ENCODE data around the gene SYNJ2BP.

DNA sequence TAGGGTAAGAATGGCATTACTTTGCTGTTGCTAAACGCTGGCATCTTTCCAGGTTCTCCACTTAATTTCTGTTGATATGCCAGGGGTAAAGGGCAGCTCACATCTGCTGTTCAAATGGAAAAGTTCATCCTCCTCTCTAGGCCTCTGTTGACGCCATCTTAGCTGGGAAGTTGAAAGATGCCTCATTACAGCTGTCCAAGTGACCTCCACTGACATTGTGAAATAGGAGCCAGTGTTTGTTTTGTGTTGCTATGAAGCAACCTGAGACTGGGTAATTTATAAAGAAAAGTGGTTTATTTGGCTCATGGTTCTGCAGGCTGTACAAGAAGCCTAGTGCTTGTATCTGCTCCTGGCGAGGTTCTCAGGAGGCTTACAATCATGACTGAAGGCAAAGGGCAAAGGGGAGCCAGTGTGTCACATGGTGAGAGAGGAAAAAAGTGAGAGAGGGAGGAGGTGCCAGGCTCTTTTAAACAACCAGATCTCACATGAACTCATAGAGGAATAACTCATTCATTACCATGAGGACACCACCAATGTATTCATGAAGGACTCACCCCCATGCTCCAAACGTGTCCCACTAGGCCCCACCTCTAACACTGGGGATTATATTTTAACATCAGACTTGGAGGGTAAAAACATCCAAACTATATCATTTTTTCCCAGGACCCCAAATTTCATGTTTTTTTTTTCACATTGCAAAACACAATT, 31.9 kb upstream of the SYNJ2BP start:
- TF ChIP-seq RARB (CRISPR knock-in tag; IDR thresholded peaks at IDR 0.05) (no peak), SNAI2 (CRISPR knock-in tag; IDR thresholded peaks at IDR 0.05) (no peak), ZNF70 (CRISPR knock-in tag; IDR thresholded peaks at IDR 0.05) (no peak), ZFP30 (CRISPR knock-in tag; IDR thresholded peaks at IDR 0.05) (no peak), ZFP3 (CRISPR knock-in tag; IDR thresholded peaks at IDR 0.05) (no peak), ZNF8 (CRISPR knock-in tag; IDR thresholded peaks at IDR 0.05) (no peak)
- TF ChIP-seq, protein P1, sequence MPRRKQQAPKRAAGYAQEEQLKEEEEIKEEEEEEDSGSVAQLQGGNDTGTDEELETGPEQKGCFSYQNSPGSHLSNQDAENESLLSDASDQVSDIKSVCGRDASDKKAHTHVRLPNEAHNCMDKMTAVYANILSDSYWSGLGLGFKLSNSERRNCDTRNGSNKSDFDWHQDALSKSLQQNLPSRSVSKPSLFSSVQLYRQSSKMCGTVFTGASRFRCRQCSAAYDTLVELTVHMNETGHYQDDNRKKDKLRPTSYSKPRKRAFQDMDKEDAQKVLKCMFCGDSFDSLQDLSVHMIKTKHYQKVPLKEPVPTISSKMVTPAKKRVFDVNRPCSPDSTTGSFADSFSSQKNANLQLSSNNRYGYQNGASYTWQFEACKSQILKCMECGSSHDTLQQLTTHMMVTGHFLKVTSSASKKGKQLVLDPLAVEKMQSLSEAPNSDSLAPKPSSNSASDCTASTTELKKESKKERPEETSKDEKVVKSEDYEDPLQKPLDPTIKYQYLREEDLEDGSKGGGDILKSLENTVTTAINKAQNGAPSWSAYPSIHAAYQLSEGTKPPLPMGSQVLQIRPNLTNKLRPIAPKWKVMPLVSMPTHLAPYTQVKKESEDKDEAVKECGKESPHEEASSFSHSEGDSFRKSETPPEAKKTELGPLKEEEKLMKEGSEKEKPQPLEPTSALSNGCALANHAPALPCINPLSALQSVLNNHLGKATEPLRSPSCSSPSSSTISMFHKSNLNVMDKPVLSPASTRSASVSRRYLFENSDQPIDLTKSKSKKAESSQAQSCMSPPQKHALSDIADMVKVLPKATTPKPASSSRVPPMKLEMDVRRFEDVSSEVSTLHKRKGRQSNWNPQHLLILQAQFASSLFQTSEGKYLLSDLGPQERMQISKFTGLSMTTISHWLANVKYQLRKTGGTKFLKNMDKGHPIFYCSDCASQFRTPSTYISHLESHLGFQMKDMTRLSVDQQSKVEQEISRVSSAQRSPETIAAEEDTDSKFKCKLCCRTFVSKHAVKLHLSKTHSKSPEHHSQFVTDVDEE (CRISPR knock-in tag; IDR thresholded peaks at IDR 0.05), result no peak
- TF ChIP-seq, protein P2, sequence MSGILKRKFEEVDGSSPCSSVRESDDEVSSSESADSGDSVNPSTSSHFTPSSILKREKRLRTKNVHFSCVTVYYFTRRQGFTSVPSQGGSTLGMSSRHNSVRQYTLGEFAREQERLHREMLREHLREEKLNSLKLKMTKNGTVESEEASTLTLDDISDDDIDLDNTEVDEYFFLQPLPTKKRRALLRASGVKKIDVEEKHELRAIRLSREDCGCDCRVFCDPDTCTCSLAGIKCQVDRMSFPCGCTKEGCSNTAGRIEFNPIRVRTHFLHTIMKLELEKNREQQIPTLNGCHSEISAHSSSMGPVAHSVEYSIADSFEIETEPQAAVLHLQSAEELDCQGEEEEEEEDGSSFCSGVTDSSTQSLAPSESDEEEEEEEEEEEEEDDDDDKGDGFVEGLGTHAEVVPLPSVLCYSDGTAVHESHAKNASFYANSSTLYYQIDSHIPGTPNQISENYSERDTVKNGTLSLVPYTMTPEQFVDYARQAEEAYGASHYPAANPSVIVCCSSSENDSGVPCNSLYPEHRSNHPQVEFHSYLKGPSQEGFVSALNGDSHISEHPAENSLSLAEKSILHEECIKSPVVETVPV (CRISPR knock-in tag; IDR thresholded peaks at IDR 0.05), result no peak
- TF ChIP-seq, protein P3, sequence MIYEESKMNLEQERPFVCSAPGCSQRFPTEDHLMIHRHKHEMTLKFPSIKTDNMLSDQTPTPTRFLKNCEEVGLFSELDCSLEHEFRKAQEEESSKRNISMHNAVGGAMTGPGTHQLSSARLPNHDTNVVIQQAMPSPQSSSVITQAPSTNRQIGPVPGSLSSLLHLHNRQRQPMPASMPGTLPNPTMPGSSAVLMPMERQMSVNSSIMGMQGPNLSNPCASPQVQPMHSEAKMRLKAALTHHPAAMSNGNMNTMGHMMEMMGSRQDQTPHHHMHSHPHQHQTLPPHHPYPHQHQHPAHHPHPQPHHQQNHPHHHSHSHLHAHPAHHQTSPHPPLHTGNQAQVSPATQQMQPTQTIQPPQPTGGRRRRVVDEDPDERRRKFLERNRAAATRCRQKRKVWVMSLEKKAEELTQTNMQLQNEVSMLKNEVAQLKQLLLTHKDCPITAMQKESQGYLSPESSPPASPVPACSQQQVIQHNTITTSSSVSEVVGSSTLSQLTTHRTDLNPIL (CRISPR knock-in tag; IDR thresholded peaks at IDR 0.05; ENCODE audit: low read depth), result no peak

Data from SK-N-SH treated with all-trans-retinoic acid at 6 μM for 48 hours (cell line).